ENCODE measurements around the gene GGNBP2.

- no peak for TF ChIP-seq CTCF (IDR thresholded peaks at IDR 0.05; ENCODE audit: low read depth, low read length, poor library complexity, severe bottlenecking)
- no peak for TF ChIP-seq EZH2phosphoT487 (IDR thresholded peaks at IDR 0.05; ENCODE audit: borderline replicate concordance, low read length)
Measured at GRCh38 chr17:36550491-36551417, 6.0 kb downstream of the GGNBP2 start.

All from DOHH2 (cell line).